ENCODE data around the gene PLCXD1.
"Not testable (repeated sequence)": the region's sequence is repeated elsewhere in the genome, so short reads cannot be mapped to it uniquely, and the experiment has no call there.

Gene PLCXD1

GRCh38 chrX:259692-260355 is 21.4 kb upstream of the PLCXD1 start:
- no peak overlapping the region for H3K4me3 ChIP-seq (replicated peaks; ENCODE audit: low read depth, low read length)
- TF ChIP-seq, protein P1, sequence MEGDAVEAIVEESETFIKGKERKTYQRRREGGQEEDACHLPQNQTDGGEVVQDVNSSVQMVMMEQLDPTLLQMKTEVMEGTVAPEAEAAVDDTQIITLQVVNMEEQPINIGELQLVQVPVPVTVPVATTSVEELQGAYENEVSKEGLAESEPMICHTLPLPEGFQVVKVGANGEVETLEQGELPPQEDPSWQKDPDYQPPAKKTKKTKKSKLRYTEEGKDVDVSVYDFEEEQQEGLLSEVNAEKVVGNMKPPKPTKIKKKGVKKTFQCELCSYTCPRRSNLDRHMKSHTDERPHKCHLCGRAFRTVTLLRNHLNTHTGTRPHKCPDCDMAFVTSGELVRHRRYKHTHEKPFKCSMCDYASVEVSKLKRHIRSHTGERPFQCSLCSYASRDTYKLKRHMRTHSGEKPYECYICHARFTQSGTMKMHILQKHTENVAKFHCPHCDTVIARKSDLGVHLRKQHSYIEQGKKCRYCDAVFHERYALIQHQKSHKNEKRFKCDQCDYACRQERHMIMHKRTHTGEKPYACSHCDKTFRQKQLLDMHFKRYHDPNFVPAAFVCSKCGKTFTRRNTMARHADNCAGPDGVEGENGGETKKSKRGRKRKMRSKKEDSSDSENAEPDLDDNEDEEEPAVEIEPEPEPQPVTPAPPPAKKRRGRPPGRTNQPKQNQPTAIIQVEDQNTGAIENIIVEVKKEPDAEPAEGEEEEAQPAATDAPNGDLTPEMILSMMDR (IDR thresholded peaks at IDR 0.05; ENCODE audit: low read depth, low read length, missing control alignments) = no peak
- DNase-seq (ENCODE audit: extremely low read depth, low read depth) = no peak

GRCh38 chrX:261167-261918 is 19.8 kb upstream of the PLCXD1 start:
- no peak overlapping the region for H3K4me3 ChIP-seq (replicated peaks; ENCODE audit: low read depth, low read length)
- no peak for DNase-seq (ENCODE audit: extremely low read depth, low read depth)
- TF ChIP-seq, protein P1 (IDR thresholded peaks at IDR 0.05; ENCODE audit: low read depth, low read length, missing control alignments) = no peak

DNA sequence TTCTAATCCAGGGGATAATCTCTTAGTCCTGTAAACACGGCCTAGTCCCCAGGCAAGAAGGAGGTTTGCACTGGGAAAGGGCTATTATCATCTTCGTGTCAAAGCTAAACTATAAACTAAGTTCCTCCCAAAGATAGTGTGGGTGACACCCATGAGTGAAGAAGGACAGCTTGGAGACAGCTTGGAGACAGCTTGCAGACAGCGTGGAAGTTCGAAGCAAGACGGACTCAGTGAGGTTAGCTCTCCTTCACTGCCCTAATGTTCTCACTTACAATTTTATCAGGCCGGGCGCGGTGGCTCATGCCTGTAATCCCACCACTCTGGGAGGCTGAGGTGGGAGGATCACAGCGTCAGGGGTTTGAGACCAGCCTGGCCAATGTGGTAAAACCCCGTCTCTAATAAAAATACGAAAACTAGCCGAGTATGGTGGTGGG is 19.2 kb upstream of the PLCXD1 start:
- DNase-seq (ENCODE audit: extremely low read depth, low read depth) = no peak

DNA sequence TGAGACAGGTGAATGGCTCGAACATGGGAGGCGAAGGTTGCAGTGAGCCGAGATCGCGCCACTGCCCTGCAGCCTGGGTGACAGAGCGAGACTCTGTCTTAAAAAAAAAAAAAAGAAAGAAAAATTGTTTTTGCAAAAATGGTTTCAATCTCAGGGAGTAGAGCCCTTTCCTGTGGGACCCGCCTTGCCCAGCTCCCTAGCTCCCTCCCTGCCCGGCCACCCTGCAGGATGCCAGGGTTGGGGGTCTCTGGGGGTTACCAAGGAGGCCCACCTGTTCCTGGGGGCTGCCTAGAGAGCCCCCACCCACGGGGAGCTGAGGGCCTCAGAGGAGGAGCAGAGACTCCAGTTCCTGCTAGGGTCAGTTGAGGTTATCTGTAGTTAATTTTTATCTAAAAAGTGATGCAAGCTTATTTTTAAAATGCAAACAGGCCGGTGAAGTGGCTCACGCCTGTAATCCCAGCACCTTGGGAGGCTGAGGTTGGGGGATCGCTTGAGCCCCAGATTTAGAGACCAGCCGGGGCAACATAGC is 18.7 kb upstream of the PLCXD1 start:
- H3K4me3 ChIP-seq (replicated peaks; ENCODE audit: low read depth, low read length) = no peak overlapping the region
- TF ChIP-seq, protein P1 (IDR thresholded peaks at IDR 0.05; ENCODE audit: low read depth, low read length, missing control alignments) = no peak
- DNase-seq (ENCODE audit: extremely low read depth, low read depth) = no peak

More for the DNA sequence above, 19.2 kb upstream of the PLCXD1 start:
- H3K4me3 ChIP-seq (replicated peaks; ENCODE audit: low read depth, low read length) = no peak overlapping the region
- TF ChIP-seq, protein P1 (IDR thresholded peaks at IDR 0.05; ENCODE audit: low read depth, low read length, missing control alignments) = no peak

DNA sequence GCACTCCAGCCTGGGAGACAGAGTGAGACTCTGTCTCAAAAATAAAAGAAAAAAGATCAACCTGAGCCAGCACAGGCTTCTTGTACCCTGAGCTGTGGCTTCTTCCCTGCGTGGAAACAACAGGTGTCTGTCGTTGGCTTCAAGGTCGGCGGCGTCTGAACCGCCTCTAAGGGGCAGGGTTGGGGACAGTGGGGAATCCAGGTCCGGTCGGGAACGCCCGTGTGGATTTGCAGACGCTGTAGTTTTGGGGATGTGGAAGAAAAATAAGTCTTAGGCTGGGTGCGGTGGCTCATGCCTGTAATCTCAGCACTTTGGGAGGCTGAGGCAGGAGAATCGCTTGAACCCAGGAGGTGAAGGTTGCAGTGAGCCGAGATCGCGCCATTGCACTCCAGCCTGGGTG is 17.2 kb upstream of the PLCXD1 start:
- DNase-seq (ENCODE audit: extremely low read depth, low read depth); H3K4me3 ChIP-seq (replicated peaks; ENCODE audit: low read depth, low read length): not testable (repeated sequence)

DNA sequence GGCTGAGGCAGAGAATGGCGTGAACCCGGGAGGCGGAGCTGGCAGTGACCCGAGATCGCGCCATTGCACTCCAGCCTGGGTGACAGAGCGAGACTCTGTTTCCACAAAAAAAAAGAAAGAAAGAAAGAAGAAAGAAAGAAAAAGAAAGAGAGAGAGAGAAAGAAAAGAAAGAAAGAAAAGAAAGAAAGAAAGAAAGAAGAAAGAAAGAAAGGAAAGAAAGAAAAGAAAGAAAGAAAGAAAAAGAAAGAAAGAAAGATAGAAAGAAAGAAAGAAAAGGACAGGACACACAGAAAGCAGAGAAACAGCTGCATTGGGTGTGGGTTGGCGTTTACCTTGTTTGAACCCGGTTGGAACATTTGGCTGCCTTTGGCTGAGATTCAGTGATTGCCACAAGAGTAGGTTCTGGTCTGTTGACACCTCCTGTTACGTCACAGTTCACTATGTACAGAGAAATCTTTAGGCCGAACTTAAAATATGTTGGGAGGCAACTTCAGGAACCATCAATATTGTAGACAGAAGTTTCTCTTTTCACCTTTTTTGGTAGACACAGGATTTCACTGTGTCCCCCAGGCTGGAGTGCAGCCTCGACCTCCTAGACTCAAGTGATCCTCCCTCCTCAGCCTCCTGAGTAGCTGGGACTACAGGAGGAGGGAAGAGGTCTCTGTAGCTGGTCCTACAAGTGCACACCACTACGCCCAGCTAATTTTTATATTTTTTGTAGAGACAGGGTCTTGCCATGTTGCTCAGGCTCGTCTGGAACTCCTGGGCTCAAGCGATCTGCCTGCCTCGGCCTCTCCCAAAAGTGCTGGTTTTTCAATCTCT is 16.3 kb upstream of the PLCXD1 start:
- no peak for DNase-seq (ENCODE audit: extremely low read depth, low read depth)
- TF ChIP-seq, protein P1 (IDR thresholded peaks at IDR 0.05; ENCODE audit: low read depth, low read length, missing control alignments) = no peak

More for the DNA sequence above, 16.3 kb upstream of the PLCXD1 start:
- H3K4me3 ChIP-seq (replicated peaks; ENCODE audit: low read depth, low read length) = no peak overlapping the region
